Measurements from ENCODE around the gene GALNT17.

The GALNT17 gene

GRCh38 chr7:71322201-71322600 lies 190.3 kb downstream of the GALNT17 start:
- Histone ChIP-seq H4K20me1 (no peaks in the 10 kb centered on the region), H3K4me3 (no peak overlapping the region), H3K4me1 (peaks cover 0 to 12% (median 2%) of the 10 kb centered on the region in 10 experiments; a peak in 8 of 20 replicates), H3K27ac (no peak overlapping the region), H3K36me3 (no peaks in the 10 kb centered on the region), H3K9me3 (replicated peaks in 1 of 11) (peaks cover 0 to 10% (median 5%) of the 10 kb centered on the region in 11 experiments; a peak in 6 of 22 replicates), H3K27me3 (no peaks in the 10 kb centered on the region), H3K4me2 (no peak overlapping the region), H3K9ac (no peak overlapping the region)
- no peak for TF ChIP-seq Cebpa-rat (IDR thresholded peaks at IDR 0.05)

DNA sequence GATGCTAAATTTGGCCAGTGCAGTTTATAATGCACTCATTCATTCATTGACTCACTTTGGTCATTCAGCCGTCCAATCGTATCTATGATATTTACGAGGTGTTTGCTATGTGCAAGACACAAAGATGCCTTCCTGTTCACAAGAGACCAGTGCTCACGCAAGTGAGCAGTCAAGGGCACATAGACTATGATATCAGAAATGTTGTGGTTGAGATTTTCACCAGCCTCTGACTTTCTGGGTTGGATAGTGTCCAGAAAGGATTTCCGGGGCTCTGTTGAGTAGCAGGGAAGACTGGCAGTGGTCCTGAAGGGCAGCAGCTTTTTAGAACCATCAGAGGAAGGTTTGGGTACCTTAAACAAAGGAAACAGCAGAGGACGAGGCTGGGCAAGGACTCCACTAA lies 191.8 kb downstream of the GALNT17 start:
- Histone ChIP-seq H4K20me1 (no peaks in the 10 kb centered on the region), H3K27me3 (no peaks in the 10 kb centered on the region), H3K27ac (no peak overlapping the region), H3K4me3 (no peak overlapping the region), H3K9me3 (replicated peaks in 1 of 11) (peaks cover 0 to 13% (median 5%) of the 10 kb centered on the region in 11 experiments; a peak in 6 of 22 replicates), H3K4me2 (no peak overlapping the region), H3K4me1 (peaks cover 0 to 15% (median 2%) of the 10 kb centered on the region in 10 experiments; a peak in 9 of 20 replicates), H3K9ac (no peak overlapping the region), H3K36me3 (no peaks in the 10 kb centered on the region)
- TF ChIP-seq Cebpa-rat (IDR thresholded peaks at IDR 0.05): no peak

GRCh38 chr7:71325151-71325550 lies 193.2 kb downstream of the GALNT17 start:
- Histone ChIP-seq H3K36me3 (no peaks in the 10 kb centered on the region), H3K4me3 (no peak overlapping the region), H4K20me1 (no peaks in the 10 kb centered on the region), H3K4me1 (peaks cover 0 to 25% (median 12%) of the 10 kb centered on the region in 10 experiments; a peak in 12 of 20 replicates), H3K9ac (no peak overlapping the region), H3K27ac (no peak overlapping the region), H3K4me2 (no peak overlapping the region), H3K27me3 (no peaks in the 10 kb centered on the region), H3K9me3 (replicated peaks in 1 of 11) (peaks cover 0 to 13% (median 5%) of the 10 kb centered on the region in 11 experiments; a peak in 5 of 22 replicates)
- no peak for TF ChIP-seq Cebpa-rat (IDR thresholded peaks at IDR 0.05)

- Histone ChIP-seq H3K4me1 (peaks cover 0 to 25% (median 12%) of the 10 kb centered on the region in 10 experiments; a peak in 12 of 20 replicates), H3K27me3 (no peaks in the 10 kb centered on the region), H3K27ac (no peak overlapping the region), H3K4me2 (peak overlapping the region in 3 of 11 experiments; percentile 2 to 23 (median 22); a peak in 1 of 22 replicates), H3K9me3 (replicated peaks in 1 of 11) (peaks cover 0 to 13% (median 5%) of the 10 kb centered on the region in 11 experiments; a peak in 4 of 22 replicates), H3K9ac (no peak overlapping the region), H3K4me3 (no peak overlapping the region), H4K20me1 (no peaks in the 10 kb centered on the region), H3K36me3 (no peaks in the 10 kb centered on the region)
- no peak for TF ChIP-seq Cebpa-rat (IDR thresholded peaks at IDR 0.05)
Measured at GRCh38 chr7:71326595-71326994, 194.7 kb downstream of the GALNT17 start.

GRCh38 chr7:71327946-71328345 lies 196.0 kb downstream of the GALNT17 start:
- Histone ChIP-seq H3K9me3 (replicated peaks in 1 of 11) (0 out of 22 replicates have a peak, but pooled peaks cover 0 to 4% (median 0%) of the 10 kb centered on the region in 11 experiments), H3K4me3 (no peak overlapping the region), H3K27me3 (no peaks in the 10 kb centered on the region), H3K4me2 (no peak overlapping the region), H3K27ac (no peak overlapping the region), H3K36me3 (no peaks in the 10 kb centered on the region), H3K9ac (no peak overlapping the region), H3K4me1 (peaks cover 0 to 25% (median 12%) of the 10 kb centered on the region in 10 experiments; a peak in 12 of 20 replicates), H4K20me1 (no peaks in the 10 kb centered on the region)
- TF ChIP-seq Cebpa-rat (IDR thresholded peaks at IDR 0.05): no peak

DNA sequence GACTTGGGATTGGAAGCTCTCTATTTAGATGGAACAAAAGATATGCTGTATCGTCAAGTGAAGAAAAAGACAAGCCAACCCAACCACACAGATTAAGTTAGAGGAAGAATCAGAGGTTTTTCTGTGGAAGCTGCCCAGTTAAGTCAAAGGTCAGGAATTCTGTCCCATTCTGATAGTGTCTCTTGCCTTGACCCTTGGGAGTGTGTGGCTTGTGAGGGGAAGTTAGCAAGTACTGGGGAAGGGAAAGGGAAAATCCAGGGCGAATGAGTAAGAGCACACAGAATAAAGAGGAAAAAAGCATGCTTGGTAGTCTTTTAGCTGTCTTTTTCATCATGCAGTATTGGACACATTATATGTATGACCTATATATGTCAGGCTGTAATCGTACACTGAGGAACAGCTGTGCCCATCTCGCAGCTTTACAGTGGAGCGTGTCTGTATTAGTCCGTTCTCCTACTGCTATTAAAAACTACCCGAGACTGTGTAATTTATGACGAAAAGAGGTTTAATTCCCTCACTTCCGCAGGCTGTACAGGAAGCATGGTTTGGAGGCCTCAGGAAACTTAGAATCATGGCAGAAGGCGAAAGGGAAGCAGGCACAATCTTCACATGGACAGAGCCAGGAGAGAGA lies 197.2 kb downstream of the GALNT17 start:
- no peak overlapping the region for H3K9ac ChIP-seq
- no peak for TF ChIP-seq Cebpa-rat (IDR thresholded peaks at IDR 0.05)
- H4K20me1 ChIP-seq: no peaks in the 10 kb centered on the region
- peaks cover 0 to 28% (median 12%) of the 10 kb centered on the region in 10 experiments; a peak in 12 of 20 replicates for H3K4me1 ChIP-seq
- H3K27ac ChIP-seq: 0 out of 22 replicates have a peak overlapping the region, but pooled peaks of 1 of the 11 experiments have one; percentile 7
- no peaks in the 10 kb centered on the region for H3K27me3 ChIP-seq
- H3K36me3 ChIP-seq: no peaks in the 10 kb centered on the region
- peak overlapping the region in 3 of 11 experiments; percentile 37 to 61 (median 60); a peak in 7 of 22 replicates for H3K4me2 ChIP-seq
- no peak overlapping the region for H3K4me3 ChIP-seq
- 0 out of 22 replicates have a peak, but pooled peaks cover 0 to 4% (median 0%) of the 10 kb centered on the region in 11 experiments for H3K9me3 ChIP-seq (replicated peaks in 1 of 11)

DNA sequence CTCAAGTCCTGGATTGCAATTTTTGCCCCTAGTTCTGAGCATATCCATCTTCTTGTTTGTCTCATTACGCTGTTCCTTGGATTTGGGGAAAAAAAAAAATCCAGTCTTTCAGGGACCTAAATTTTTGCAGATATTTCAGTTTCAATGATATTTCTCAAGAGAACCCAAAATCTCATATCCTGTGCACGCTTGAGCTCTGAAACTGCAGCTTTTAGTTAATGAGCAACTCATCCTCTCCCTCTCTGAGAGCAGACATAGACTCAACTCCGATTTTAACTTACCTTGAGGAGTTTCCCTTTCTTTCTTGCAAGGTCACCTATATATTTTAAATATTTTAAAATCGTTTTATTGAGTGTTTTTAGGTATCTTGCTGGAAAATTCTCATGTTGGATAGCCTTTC lies 200.3 kb downstream of the GALNT17 start:
- Histone ChIP-seq H3K36me3 (no peaks in the 10 kb centered on the region), H3K9ac (no peak overlapping the region), H3K4me1 (peaks cover 0 to 32% (median 10%) of the 10 kb centered on the region in 10 experiments; a peak in 12 of 20 replicates), H3K4me3 (no peak overlapping the region), H4K20me1 (no peaks in the 10 kb centered on the region), H3K27ac (no peak overlapping the region), H3K9me3 (replicated peaks in 1 of 11) (peaks cover 0 to 12% (median 6%) of the 10 kb centered on the region in 11 experiments; a peak in 9 of 22 replicates), H3K27me3 (no peaks in the 10 kb centered on the region), H3K4me2 (no peak overlapping the region)
- no peak for TF ChIP-seq Cebpa-rat (IDR thresholded peaks at IDR 0.05)

DNA sequence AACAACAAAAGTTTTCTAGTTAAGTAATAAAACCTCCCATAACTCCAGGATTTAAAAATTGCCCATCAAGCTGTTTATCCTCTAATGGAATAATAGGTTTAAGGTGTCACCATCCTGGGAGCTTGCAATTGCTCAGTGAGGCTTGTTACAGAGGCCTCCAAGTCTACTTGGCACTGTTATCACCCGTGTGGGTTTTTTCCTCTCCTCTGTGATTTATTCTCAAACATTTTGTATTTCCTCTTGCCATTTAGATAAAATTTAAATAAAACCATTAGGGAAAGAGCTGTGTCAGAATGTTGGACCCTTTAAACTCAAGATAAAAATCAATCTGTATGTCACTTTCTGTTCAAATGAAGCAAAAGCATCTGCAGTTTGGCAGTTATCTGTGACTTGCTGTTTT lies 202.6 kb downstream of the GALNT17 start:
- no peak for TF ChIP-seq Cebpa-rat (IDR thresholded peaks at IDR 0.05)
- Histone ChIP-seq H4K20me1 (no peaks in the 10 kb centered on the region), H3K27ac (peak overlapping the region in 4 of 11 experiments; percentile 3 to 41 (median 10); a peak in 4 of 22 replicates), H3K4me1 (peaks cover 0 to 23% (median 4%) of the 10 kb centered on the region in 10 experiments; a peak in 12 of 20 replicates), H3K36me3 (no peaks in the 10 kb centered on the region), H3K9ac (no peak overlapping the region), H3K4me2 (peak overlapping the region in 5 of 11 experiments; percentile 24 to 65 (median 34); a peak in 10 of 22 replicates), H3K9me3 (replicated peaks in 1 of 11) (peaks cover 0 to 8% (median 6%) of the 10 kb centered on the region in 11 experiments; a peak in 9 of 22 replicates), H3K4me3 (no peak overlapping the region), H3K27me3 (no peaks in the 10 kb centered on the region)

DNA sequence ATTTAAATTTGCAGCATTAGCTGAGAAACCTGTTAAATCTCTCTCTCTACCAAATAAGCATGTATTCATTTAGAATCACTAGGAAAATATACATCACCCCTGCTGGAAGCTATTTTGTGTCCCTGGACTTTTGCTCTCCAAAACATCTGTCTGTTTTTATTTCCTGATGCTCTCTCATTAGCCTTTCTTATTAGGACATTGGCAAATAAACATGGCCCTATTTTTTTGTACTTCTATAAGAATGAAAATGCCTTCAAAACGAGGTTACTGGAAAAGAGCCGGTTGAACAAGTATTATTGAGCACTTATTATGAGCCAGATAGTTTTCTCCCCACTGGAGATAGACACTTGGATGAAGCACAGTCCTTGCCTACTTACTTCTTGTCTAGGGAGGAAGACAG lies 206.9 kb downstream of the GALNT17 start:
- Histone ChIP-seq H3K4me3 (no peak overlapping the region), H3K27ac (no peak overlapping the region), H3K36me3 (no peaks in the 10 kb centered on the region), H3K9me3 (replicated peaks in 1 of 11) (peaks cover 13 to 20% (median 16%) of the 10 kb centered on the region in 11 experiments; a peak in 20 of 22 replicates), H3K9ac (no peak overlapping the region), H3K4me2 (no peak overlapping the region), H3K27me3 (no peaks in the 10 kb centered on the region), H4K20me1 (no peaks in the 10 kb centered on the region), H3K4me1 (peaks cover 0 to 17% (median 6%) of the 10 kb centered on the region in 10 experiments; a peak in 11 of 20 replicates)
- no peak for TF ChIP-seq Cebpa-rat (IDR thresholded peaks at IDR 0.05)

Measured in BLaER1 treated with 17β-estradiol and CSF1 and Interleukin-3, amounts not matched to agents 10 nM and 100 nM (cell line).